ENCODE results near the gene PHOX2B. TPM values are rescaled to one million over a fixed set of nuclear protein-coding genes. Genes with fewer than 3 reads are reported as not detected.

Gene PHOX2B
- total RNA-seq, result not detected

- peaks cover 2 to 5% of the 10 kb centered on the region in 2 donors for H3K36me3 Mint-ChIP-seq (ENCODE audit: insufficient read depth in 2 of 2)
- peak within 1 kb of the TSS; percentile 61 for H3K27ac Mint-ChIP-seq
- no peak for ATAC-seq (replicated peaks in 1 of 2)
- H3K4me1 Mint-ChIP-seq (ENCODE audit: low read depth), result peaks cover 5% of the 10 kb centered on the region
- no peak for DNase-seq
- H3K9me3 Mint-ChIP-seq, result no peaks in the 10 kb centered on the region
- no peak within 1 kb of the TSS for H3K4me3 Mint-ChIP-seq
- peaks cover 94% of the 10 kb centered on the region for H3K27me3 Mint-ChIP-seq (ENCODE audit: low read depth)
These were observed at the start of gene PHOX2B for GRCh38 chr4:41748571-41749475. PHOX2B (minus strand) TSS chr4:41748725; CDS start chr4:41748610, 115 bp downstream.

- H3K4me1 Mint-ChIP-seq (ENCODE audit: low read depth), result no peaks in the 10 kb centered on the region
- no peak for DNase-seq
- H3K27ac Mint-ChIP-seq, result no peak overlapping the region
- peaks cover 14% of the 10 kb centered on the region for H3K27me3 Mint-ChIP-seq (ENCODE audit: low read depth)
- H3K36me3 Mint-ChIP-seq (ENCODE audit: insufficient read depth in 2 of 2), result no peaks in the 10 kb centered on the region
- H3K9me3 Mint-ChIP-seq, result peaks cover 0 to 5% of the 10 kb centered on the region in 2 donors
- H3K4me3 Mint-ChIP-seq, result no peak overlapping the region
- no peak for ATAC-seq (replicated peaks in 1 of 2)
These were observed 48.7 kb upstream of the PHOX2B start for GRCh38 chr4:41797260-41797659.

GRCh38 chr4:41796545-41797210, 48.2 kb upstream of the PHOX2B start:
- DNase-seq (no peak), ATAC-seq (replicated peaks in 1 of 2) (no peak)
- H3K36me3 Mint-ChIP-seq (ENCODE audit: insufficient read depth in 2 of 2), result no peaks in the 10 kb centered on the region
- no peak overlapping the region for H3K4me3 Mint-ChIP-seq
- H3K27me3 Mint-ChIP-seq (ENCODE audit: low read depth), result peaks cover 16% of the 10 kb centered on the region
- no peaks in the 10 kb centered on the region for H3K4me1 Mint-ChIP-seq (ENCODE audit: low read depth)
- no peak overlapping the region for H3K27ac Mint-ChIP-seq
- peaks cover 0 to 5% of the 10 kb centered on the region in 2 donors for H3K9me3 Mint-ChIP-seq

GRCh38 chr4:41795796-41796385, 47.4 kb upstream of the PHOX2B start:
- ATAC-seq (replicated peaks in 1 of 2), result no peak
- H3K27me3 Mint-ChIP-seq (ENCODE audit: low read depth), result peaks cover 22% of the 10 kb centered on the region
- H3K9me3 Mint-ChIP-seq, result peaks cover 0 to 1% of the 10 kb centered on the region in 2 donors
- H3K4me1 Mint-ChIP-seq (ENCODE audit: low read depth), result no peaks in the 10 kb centered on the region
- H3K27ac Mint-ChIP-seq, result no peak overlapping the region
- no peak for DNase-seq
- no peaks in the 10 kb centered on the region for H3K36me3 Mint-ChIP-seq (ENCODE audit: insufficient read depth in 2 of 2)
- H3K4me3 Mint-ChIP-seq, result no peak overlapping the region

GRCh38 chr4:41792166-41792565, 43.6 kb upstream of the PHOX2B start:
- Mint-ChIP-seq H3K9me3 (no peaks in the 10 kb centered on the region), H3K4me1 (ENCODE audit: low read depth) (no peaks in the 10 kb centered on the region), H3K27ac (no peak overlapping the region), H3K27me3 (ENCODE audit: low read depth) (peaks cover 22% of the 10 kb centered on the region), H3K36me3 (ENCODE audit: insufficient read depth in 2 of 2) (no peaks in the 10 kb centered on the region), H3K4me3 (no peak overlapping the region)
- no peak for ATAC-seq (replicated peaks in 1 of 2)
- DNase-seq, result no peak

- Mint-ChIP-seq H3K27ac (no peak overlapping the region), H3K36me3 (ENCODE audit: insufficient read depth in 2 of 2) (no peaks in the 10 kb centered on the region), H3K9me3 (peaks cover 0 to 2% of the 10 kb centered on the region in 2 donors), H3K4me1 (ENCODE audit: low read depth) (no peaks in the 10 kb centered on the region), H3K27me3 (ENCODE audit: low read depth) (peaks cover 19% of the 10 kb centered on the region), H3K4me3 (no peak overlapping the region)
- no peak for ATAC-seq (replicated peaks in 1 of 2)
- DNase-seq, result no peak
These were observed 43.0 kb upstream of the PHOX2B start for GRCh38 chr4:41791557-41791956.

- peaks cover 0 to 2% of the 10 kb centered on the region in 2 donors for H3K9me3 Mint-ChIP-seq
- peaks cover 8% of the 10 kb centered on the region for H3K27me3 Mint-ChIP-seq (ENCODE audit: low read depth)
- no peaks in the 10 kb centered on the region for H3K4me1 Mint-ChIP-seq (ENCODE audit: low read depth)
- ATAC-seq (replicated peaks in 1 of 2) (no peak), DNase-seq (no peak)
- no peak overlapping the region for H3K4me3 Mint-ChIP-seq
- H3K36me3 Mint-ChIP-seq (ENCODE audit: insufficient read depth in 2 of 2), result no peaks in the 10 kb centered on the region
- no peak overlapping the region for H3K27ac Mint-ChIP-seq
These were observed 39.4 kb upstream of the PHOX2B start for GRCh38 chr4:41787931-41788330.

- Mint-ChIP-seq H3K27me3 (ENCODE audit: low read depth) (no peaks in the 10 kb centered on the region), H3K9me3 (peaks cover 0 to 2% of the 10 kb centered on the region in 2 donors), H3K4me3 (no peak overlapping the region), H3K36me3 (ENCODE audit: insufficient read depth in 2 of 2) (no peaks in the 10 kb centered on the region), H3K4me1 (ENCODE audit: low read depth) (no peaks in the 10 kb centered on the region), H3K27ac (no peak overlapping the region)
- DNase-seq, result no peak
- no peak for ATAC-seq (replicated peaks in 1 of 2)
These were observed 37.1 kb upstream of the PHOX2B start for GRCh38 chr4:41785665-41786064.

- Mint-ChIP-seq H3K4me1 (ENCODE audit: low read depth) (no peaks in the 10 kb centered on the region), H3K27ac (no peak overlapping the region), H3K4me3 (no peak overlapping the region), H3K27me3 (ENCODE audit: low read depth) (peaks cover 1% of the 10 kb centered on the region), H3K36me3 (ENCODE audit: insufficient read depth in 2 of 2) (no peaks in the 10 kb centered on the region), H3K9me3 (peaks cover 0 to 2% of the 10 kb centered on the region in 2 donors)
- ATAC-seq (replicated peaks in 1 of 2), result no peak
- no peak for DNase-seq
These were observed 35.9 kb upstream of the PHOX2B start for GRCh38 chr4:41784191-41784979.

- Mint-ChIP-seq H3K4me1 (ENCODE audit: low read depth) (no peaks in the 10 kb centered on the region), H3K9me3 (no peaks in the 10 kb centered on the region), H3K27me3 (ENCODE audit: low read depth) (peaks cover 6% of the 10 kb centered on the region), H3K4me3 (no peak overlapping the region), H3K36me3 (ENCODE audit: insufficient read depth in 2 of 2) (no peaks in the 10 kb centered on the region), H3K27ac (no peak overlapping the region)
- ATAC-seq (replicated peaks in 1 of 2), result no peak
- no peak for DNase-seq
These were observed 27.9 kb upstream of the PHOX2B start for GRCh38 chr4:41776466-41776865.

GRCh38 chr4:41763729-41764128, 15.2 kb upstream of the PHOX2B start:
- Mint-ChIP-seq H3K27ac (no peak overlapping the region), H3K36me3 (ENCODE audit: insufficient read depth in 2 of 2) (no peaks in the 10 kb centered on the region), H3K27me3 (ENCODE audit: low read depth) (peaks cover 6% of the 10 kb centered on the region), H3K4me3 (no peak overlapping the region), H3K4me1 (ENCODE audit: low read depth) (no peaks in the 10 kb centered on the region), H3K9me3 (no peaks in the 10 kb centered on the region)
- ATAC-seq (replicated peaks in 1 of 2) (no peak), DNase-seq (no peak)

GRCh38 chr4:41758884-41759283, 10.4 kb upstream of the PHOX2B start:
- DNase-seq (no peak), ATAC-seq (replicated peaks in 1 of 2) (no peak)
- no peaks in the 10 kb centered on the region for H3K4me1 Mint-ChIP-seq (ENCODE audit: low read depth)
- peaks cover 30% of the 10 kb centered on the region for H3K27me3 Mint-ChIP-seq (ENCODE audit: low read depth)
- no peak overlapping the region for H3K27ac Mint-ChIP-seq
- H3K9me3 Mint-ChIP-seq, result no peaks in the 10 kb centered on the region
- H3K36me3 Mint-ChIP-seq (ENCODE audit: insufficient read depth in 2 of 2), result no peaks in the 10 kb centered on the region
- no peak overlapping the region for H3K4me3 Mint-ChIP-seq

Data from activated T-cell treated with anti-CD3 and anti-CD28 coated beads, Interleukin-2, amount 50 U/mL, for 72 hours (primary cell).